Nephron (organoid): ENCODE measurements around the gene FOSL2.

Source experiments
- H3K27ac Mint-ChIP-seq, 3 experiments: 2 replicates each; pipeline ENCODE4 v1.8.0; 2020; ENCODE audit warnings: mixed read lengths in 3 of 3, mild to moderate bottlenecking in 2 of 3, moderate library complexity in 1 of 3
- H3K27me3 Mint-ChIP-seq: 2 replicates; pipeline ENCODE4 v1.8.0; 2021; ENCODE audit warnings: low read depth, mild to moderate bottlenecking, moderate library complexity, mixed read lengths
- H3K36me3 Mint-ChIP-seq: 2 replicates; pipeline ENCODE4 v1.8.0; 2020; ENCODE audit warnings: low read depth, mixed read lengths
- H3K4me1 Mint-ChIP-seq: 2 replicates; pipeline ENCODE4 v1.8.0; 2020; ENCODE audit warnings: mixed read lengths
- H3K4me3 Mint-ChIP-seq, 3 experiments: 2 replicates each; pipeline ENCODE4 v1.8.0; 2020; ENCODE audit warnings: mild to moderate bottlenecking in 3 of 3, mixed read lengths in 3 of 3, moderate library complexity in 2 of 3
- H3K9me3 Mint-ChIP-seq: 2 replicates; pipeline ENCODE4 v1.8.0; 2020; ENCODE audit warnings: mixed read lengths
- CTCF ChIP-seq, 3 experiments: fragments of 200-600 bp; sonication (generic); IDR thresholded peaks; one replicate each; pipeline ENCODE4 v1.5.0; 2021; ENCODE audit warnings: antibody characterized with exemption in 3 of 3; ENCODE audit not compliant: unreplicated experiment in 3 of 3

The FOSL2 gene

GRCh38 chr2:28350196-28350595, 42.5 kb upstream of the FOSL2 start:
- Mint-ChIP-seq H3K27ac (no peak overlapping the region), H3K4me1 (peaks cover 45% of the 10 kb centered on the region), H3K36me3 (no peaks in the 10 kb centered on the region), H3K9me3 (no peaks in the 10 kb centered on the region), H3K27me3 (peaks cover 5% of the 10 kb centered on the region), H3K4me3 (no peak overlapping the region)
- TF ChIP-seq CTCF (IDR thresholded peaks at IDR 0.05; ENCODE audit: unreplicated experiment in 3 of 3): no peak

GRCh38 chr2:28350791-28351285, 41.8 kb upstream of the FOSL2 start:
- no peak for TF ChIP-seq CTCF (IDR thresholded peaks at IDR 0.05; ENCODE audit: unreplicated experiment in 3 of 3)
- H3K4me3 Mint-ChIP-seq: no peak overlapping the region
- no peaks in the 10 kb centered on the region for H3K9me3 Mint-ChIP-seq
- no peak overlapping the region for H3K27ac Mint-ChIP-seq
- H3K27me3 Mint-ChIP-seq: peaks cover 5% of the 10 kb centered on the region
- peaks cover 45% of the 10 kb centered on the region for H3K4me1 Mint-ChIP-seq
- no peaks in the 10 kb centered on the region for H3K36me3 Mint-ChIP-seq

GRCh38 chr2:28351621-28352020, 41.0 kb upstream of the FOSL2 start:
- TF ChIP-seq CTCF (IDR thresholded peaks at IDR 0.05; ENCODE audit: unreplicated experiment in 3 of 3): no peak
- H3K27ac Mint-ChIP-seq: peak overlapping the region in 2 of 3 experiments; percentile 61 to 68
- H3K9me3 Mint-ChIP-seq: no peaks in the 10 kb centered on the region
- peaks cover 44% of the 10 kb centered on the region for H3K4me1 Mint-ChIP-seq
- peaks cover 5% of the 10 kb centered on the region for H3K27me3 Mint-ChIP-seq
- H3K36me3 Mint-ChIP-seq: no peaks in the 10 kb centered on the region
- H3K4me3 Mint-ChIP-seq: no peak overlapping the region

- TF ChIP-seq CTCF (IDR thresholded peaks at IDR 0.05; ENCODE audit: unreplicated experiment in 3 of 3): no peak
- no peaks in the 10 kb centered on the region for H3K9me3 Mint-ChIP-seq
These were observed 40.6 kb upstream of the FOSL2 start for GRCh38 chr2:28352104-28352503.

GRCh38 chr2:28352610-28353195, 40.0 kb upstream of the FOSL2 start:
- H3K36me3 Mint-ChIP-seq: no peaks in the 10 kb centered on the region
- H3K27me3 Mint-ChIP-seq: peaks cover 5% of the 10 kb centered on the region
- H3K27ac Mint-ChIP-seq: peak overlapping the region; percentile 3 to 81 (median 68)
- no peaks in the 10 kb centered on the region for H3K9me3 Mint-ChIP-seq
- no peak overlapping the region for H3K4me3 Mint-ChIP-seq
- peaks cover 39% of the 10 kb centered on the region for H3K4me1 Mint-ChIP-seq
- no peak for TF ChIP-seq CTCF (IDR thresholded peaks at IDR 0.05; ENCODE audit: unreplicated experiment in 3 of 3)

More at GRCh38 chr2:28352104-28352503, 40.6 kb upstream of the FOSL2 start:
- Mint-ChIP-seq H3K36me3 (no peaks in the 10 kb centered on the region), H3K27me3 (peaks cover 5% of the 10 kb centered on the region), H3K27ac (peak overlapping the region; percentile 3 to 81 (median 68)), H3K4me1 (peaks cover 43% of the 10 kb centered on the region), H3K4me3 (no peak overlapping the region)

- peaks cover 33% of the 10 kb centered on the region for H3K4me1 Mint-ChIP-seq
These were observed 37.6 kb upstream of the FOSL2 start for GRCh38 chr2:28354920-28355520.

More at GRCh38 chr2:28354920-28355520, 37.6 kb upstream of the FOSL2 start:
- Mint-ChIP-seq H3K36me3 (no peaks in the 10 kb centered on the region), H3K4me3 (no peak overlapping the region), H3K27me3 (peaks cover 5% of the 10 kb centered on the region), H3K9me3 (no peaks in the 10 kb centered on the region), H3K27ac (peak overlapping the region in 2 of 3 experiments; percentile 74 to 92)
- TF ChIP-seq CTCF (IDR thresholded peaks at IDR 0.05; ENCODE audit: unreplicated experiment in 3 of 3): no peak
